Upper lobe of left lung (tissue), 4 donors: ENCODE data around the gene LGI4.

Source experiments
- CTCF ChIP-seq, 6 experiments: fragments of 450-650 bp in 4 of 6; fragments of 200-600 bp in 2 of 6; sonication (generic) in 2 of 6; IDR thresholded peaks; one replicate each; pipeline ENCODE4 v1.5.1; 2016 to 2019; ENCODE audit warnings: antibody characterized with exemption in 6 of 6
- EP300 ChIP-seq, 4 donors: sonication (generic); formaldehyde crosslinking; IDR thresholded peaks; one replicate each; pipeline ENCODE4 v1.5.1; 2017; ENCODE audit warnings: antibody characterized with exemption in 4 of 4, control low read depth in 2 of 4
- POLR2A ChIP-seq, 4 donors: fragments of 450-650 bp; IDR thresholded peaks; one replicate each; pipeline ENCODE4 v1.5.1; 2016 to 2017; ENCODE audit warnings: antibody characterized with exemption in 4 of 4, mild to moderate bottlenecking in 2 of 4
- POLR2AphosphoS5 ChIP-seq, 2 donors: sonication (generic); formaldehyde crosslinking; IDR thresholded peaks; one replicate each; pipeline ENCODE4 v1.5.1; 2017; ENCODE audit warnings: antibody characterized with exemption in 2 of 2

- TF ChIP-seq EP300 (IDR thresholded peaks at IDR 0.05): no peak
- TF ChIP-seq CTCF (IDR thresholded peaks at IDR 0.05): no peak
- no peak for TF ChIP-seq POLR2A (IDR thresholded peaks at IDR 0.05)
- TF ChIP-seq POLR2AphosphoS5 (IDR thresholded peaks at IDR 0.05): no peak
Measured at GRCh38 chr19:35159606-35160005, 24.7 kb upstream of the LGI4 start.
